ENCODE measurements around the gene LYPD8.

The LYPD8 gene

DNA sequence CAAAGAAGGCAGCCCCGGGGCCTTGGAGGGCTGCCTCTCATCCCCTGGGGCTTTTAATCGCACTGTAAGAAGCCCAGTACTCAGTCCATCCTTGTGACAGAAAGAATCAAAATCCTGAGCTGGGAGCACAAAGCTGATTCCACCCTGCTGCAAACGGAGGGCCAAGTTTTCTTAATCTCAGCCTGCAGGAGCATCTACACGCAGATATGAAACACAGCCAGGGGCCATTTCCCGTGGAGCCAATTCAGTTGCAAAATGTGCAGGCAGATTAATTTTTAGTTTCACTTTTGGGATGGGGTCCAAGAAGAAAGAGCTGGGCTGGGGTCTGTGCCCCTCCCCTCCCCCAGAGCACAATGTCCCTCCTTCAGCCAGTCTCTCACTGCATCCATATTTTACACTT, 4.4 kb downstream of the LYPD8 start:
- CTCF ChIA-PET, result no interaction called here
- no peaks in the 10 kb centered on the region for H3K9me3 ChIP-seq (ENCODE audit: control insufficient read depth, insufficient read depth, low read depth, low read length)

DNA sequence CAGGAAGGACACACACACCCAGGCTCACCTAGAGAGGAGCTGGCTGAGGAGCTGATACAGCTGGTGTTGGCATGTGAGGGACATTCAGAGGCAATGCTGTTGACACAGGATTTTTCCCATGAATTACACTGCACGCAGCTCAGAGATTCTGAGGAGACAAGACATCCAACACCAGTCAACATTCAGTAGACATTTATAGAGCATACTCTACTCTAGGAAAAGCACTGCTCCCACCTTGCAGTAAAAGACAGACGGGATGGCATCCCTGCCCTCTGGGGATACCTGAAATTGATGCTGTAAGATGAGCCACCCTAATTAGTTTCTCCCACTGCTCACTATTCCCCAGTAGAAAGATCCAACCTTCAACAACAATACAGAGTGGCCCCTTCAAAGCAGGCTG, 5.1 kb downstream of the LYPD8 start:
- H3K36me3 ChIP-seq (ENCODE audit: control insufficient read depth in 2 of 2, insufficient read depth in 1 of 2, low read length in 2 of 2), result no peaks in the 10 kb centered on the region
- H3K4me1 ChIP-seq (ENCODE audit: control insufficient read depth, insufficient read depth, low read length), result no peaks in the 10 kb centered on the region
- no peak overlapping the region for H3K4me3 ChIP-seq (ENCODE audit: low read depth, low read length)
- POLR2A ChIA-PET, result no interaction called here
- CTCF ChIA-PET, result no interaction called here
- TF ChIP-seq ZNF510 (tag by site-specific recombination; IDR thresholded peaks at IDR 0.05; ENCODE audit: insufficient replicate concordance) (no peak), SP7 (tag by site-specific recombination; IDR thresholded peaks at IDR 0.05) (no peak), ZNF791 (tag by site-specific recombination; IDR thresholded peaks at IDR 0.05) (no peak), ZFP3 (tag by site-specific recombination; IDR thresholded peaks at IDR 0.05; ENCODE audit: low read depth) (no peak), ZNF274 (IDR thresholded peaks at IDR 0.05; ENCODE audit: low read length) (no peak), ZNF274 (tag by site-specific recombination; IDR thresholded peaks at IDR 0.05; ENCODE audit: borderline replicate concordance) (no peak), ZNF600 (tag by site-specific recombination; IDR thresholded peaks at IDR 0.05) (no peak), ZNF624 (tag by site-specific recombination; IDR thresholded peaks at IDR 0.05) (no peak), MZF1 (tag by site-specific recombination; IDR thresholded peaks at IDR 0.05; ENCODE audit: borderline replicate concordance) (no peak), ZNF175 (tag by site-specific recombination; IDR thresholded peaks at IDR 0.05) (no peak)
- TF ChIP-seq, protein P1, sequence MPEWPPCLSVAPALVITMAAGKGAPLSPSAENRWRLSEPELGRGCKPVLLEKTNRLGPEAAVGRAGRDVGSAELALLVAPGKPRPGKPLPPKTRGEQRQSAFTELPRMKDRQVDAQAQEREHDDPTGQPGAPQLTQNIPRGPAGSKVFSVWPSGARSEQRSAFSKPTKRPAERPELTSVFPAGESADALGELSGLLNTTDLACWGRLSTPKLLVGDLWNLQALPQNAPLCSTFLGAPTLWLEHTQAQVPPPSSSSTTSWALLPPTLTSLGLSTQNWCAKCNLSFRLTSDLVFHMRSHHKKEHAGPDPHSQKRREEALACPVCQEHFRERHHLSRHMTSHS (tag by site-specific recombination; IDR thresholded peaks at IDR 0.05), result no peak
- TF ChIP-seq, protein P2, sequence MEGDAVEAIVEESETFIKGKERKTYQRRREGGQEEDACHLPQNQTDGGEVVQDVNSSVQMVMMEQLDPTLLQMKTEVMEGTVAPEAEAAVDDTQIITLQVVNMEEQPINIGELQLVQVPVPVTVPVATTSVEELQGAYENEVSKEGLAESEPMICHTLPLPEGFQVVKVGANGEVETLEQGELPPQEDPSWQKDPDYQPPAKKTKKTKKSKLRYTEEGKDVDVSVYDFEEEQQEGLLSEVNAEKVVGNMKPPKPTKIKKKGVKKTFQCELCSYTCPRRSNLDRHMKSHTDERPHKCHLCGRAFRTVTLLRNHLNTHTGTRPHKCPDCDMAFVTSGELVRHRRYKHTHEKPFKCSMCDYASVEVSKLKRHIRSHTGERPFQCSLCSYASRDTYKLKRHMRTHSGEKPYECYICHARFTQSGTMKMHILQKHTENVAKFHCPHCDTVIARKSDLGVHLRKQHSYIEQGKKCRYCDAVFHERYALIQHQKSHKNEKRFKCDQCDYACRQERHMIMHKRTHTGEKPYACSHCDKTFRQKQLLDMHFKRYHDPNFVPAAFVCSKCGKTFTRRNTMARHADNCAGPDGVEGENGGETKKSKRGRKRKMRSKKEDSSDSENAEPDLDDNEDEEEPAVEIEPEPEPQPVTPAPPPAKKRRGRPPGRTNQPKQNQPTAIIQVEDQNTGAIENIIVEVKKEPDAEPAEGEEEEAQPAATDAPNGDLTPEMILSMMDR (tag by site-specific recombination; IDR thresholded peaks at IDR 0.05), result no peak
- TF ChIP-seq, protein P3, sequence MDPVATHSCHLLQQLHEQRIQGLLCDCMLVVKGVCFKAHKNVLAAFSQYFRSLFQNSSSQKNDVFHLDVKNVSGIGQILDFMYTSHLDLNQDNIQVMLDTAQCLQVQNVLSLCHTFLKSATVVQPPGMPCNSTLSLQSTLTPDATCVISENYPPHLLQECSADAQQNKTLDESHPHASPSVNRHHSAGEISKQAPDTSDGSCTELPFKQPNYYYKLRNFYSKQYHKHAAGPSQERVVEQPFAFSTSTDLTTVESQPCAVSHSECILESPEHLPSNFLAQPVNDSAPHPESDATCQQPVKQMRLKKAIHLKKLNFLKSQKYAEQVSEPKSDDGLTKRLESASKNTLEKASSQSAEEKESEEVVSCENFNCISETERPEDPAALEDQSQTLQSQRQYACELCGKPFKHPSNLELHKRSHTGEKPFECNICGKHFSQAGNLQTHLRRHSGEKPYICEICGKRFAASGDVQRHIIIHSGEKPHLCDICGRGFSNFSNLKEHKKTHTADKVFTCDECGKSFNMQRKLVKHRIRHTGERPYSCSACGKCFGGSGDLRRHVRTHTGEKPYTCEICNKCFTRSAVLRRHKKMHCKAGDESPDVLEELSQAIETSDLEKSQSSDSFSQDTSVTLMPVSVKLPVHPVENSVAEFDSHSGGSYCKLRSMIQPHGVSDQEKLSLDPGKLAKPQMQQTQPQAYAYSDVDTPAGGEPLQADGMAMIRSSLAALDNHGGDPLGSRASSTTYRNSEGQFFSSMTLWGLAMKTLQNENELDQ (tag by site-specific recombination; IDR thresholded peaks at IDR 0.05; ENCODE audit: low read depth), result no peak
- H3K27ac ChIP-seq (ENCODE audit: extremely low read depth, low read depth, low read length), result no peak overlapping the region
- no peaks in the 10 kb centered on the region for H3K9me3 ChIP-seq (ENCODE audit: control insufficient read depth, insufficient read depth, low read depth, low read length)

More for the DNA sequence above, 4.4 kb downstream of the LYPD8 start:
- Histone ChIP-seq H3K27ac (ENCODE audit: extremely low read depth, low read depth, low read length) (no peak overlapping the region), H3K4me1 (ENCODE audit: control insufficient read depth, insufficient read depth, low read length) (no peaks in the 10 kb centered on the region), H3K4me3 (ENCODE audit: low read depth, low read length) (no peak overlapping the region), H3K36me3 (ENCODE audit: control insufficient read depth in 2 of 2, insufficient read depth in 1 of 2, low read length in 2 of 2) (no peaks in the 10 kb centered on the region)
- TF ChIP-seq ZNF266 (tag by site-specific recombination; IDR thresholded peaks at IDR 0.05; ENCODE audit: low read depth), result no peak
- no peak for TF ChIP-seq ZFP69B (tag by site-specific recombination; IDR thresholded peaks at IDR 0.05)
- no peak for TF ChIP-seq ZNF433 (tag by site-specific recombination; IDR thresholded peaks at IDR 0.05; ENCODE audit: low read depth)
- TF ChIP-seq, protein P4, sequence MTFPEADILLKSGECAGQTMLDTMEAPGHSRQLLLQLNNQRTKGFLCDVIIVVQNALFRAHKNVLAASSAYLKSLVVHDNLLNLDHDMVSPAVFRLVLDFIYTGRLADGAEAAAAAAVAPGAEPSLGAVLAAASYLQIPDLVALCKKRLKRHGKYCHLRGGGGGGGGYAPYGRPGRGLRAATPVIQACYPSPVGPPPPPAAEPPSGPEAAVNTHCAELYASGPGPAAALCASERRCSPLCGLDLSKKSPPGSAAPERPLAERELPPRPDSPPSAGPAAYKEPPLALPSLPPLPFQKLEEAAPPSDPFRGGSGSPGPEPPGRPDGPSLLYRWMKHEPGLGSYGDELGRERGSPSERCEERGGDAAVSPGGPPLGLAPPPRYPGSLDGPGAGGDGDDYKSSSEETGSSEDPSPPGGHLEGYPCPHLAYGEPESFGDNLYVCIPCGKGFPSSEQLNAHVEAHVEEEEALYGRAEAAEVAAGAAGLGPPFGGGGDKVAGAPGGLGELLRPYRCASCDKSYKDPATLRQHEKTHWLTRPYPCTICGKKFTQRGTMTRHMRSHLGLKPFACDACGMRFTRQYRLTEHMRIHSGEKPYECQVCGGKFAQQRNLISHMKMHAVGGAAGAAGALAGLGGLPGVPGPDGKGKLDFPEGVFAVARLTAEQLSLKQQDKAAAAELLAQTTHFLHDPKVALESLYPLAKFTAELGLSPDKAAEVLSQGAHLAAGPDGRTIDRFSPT (tag by site-specific recombination; IDR thresholded peaks at IDR 0.05), result no peak
- no peak for TF ChIP-seq ZNF585B (tag by site-specific recombination; IDR thresholded peaks at IDR 0.05)
- TF ChIP-seq ZNF211 (tag by site-specific recombination; IDR thresholded peaks at IDR 0.05; ENCODE audit: low read depth), result no peak
- TF ChIP-seq, protein P5, sequence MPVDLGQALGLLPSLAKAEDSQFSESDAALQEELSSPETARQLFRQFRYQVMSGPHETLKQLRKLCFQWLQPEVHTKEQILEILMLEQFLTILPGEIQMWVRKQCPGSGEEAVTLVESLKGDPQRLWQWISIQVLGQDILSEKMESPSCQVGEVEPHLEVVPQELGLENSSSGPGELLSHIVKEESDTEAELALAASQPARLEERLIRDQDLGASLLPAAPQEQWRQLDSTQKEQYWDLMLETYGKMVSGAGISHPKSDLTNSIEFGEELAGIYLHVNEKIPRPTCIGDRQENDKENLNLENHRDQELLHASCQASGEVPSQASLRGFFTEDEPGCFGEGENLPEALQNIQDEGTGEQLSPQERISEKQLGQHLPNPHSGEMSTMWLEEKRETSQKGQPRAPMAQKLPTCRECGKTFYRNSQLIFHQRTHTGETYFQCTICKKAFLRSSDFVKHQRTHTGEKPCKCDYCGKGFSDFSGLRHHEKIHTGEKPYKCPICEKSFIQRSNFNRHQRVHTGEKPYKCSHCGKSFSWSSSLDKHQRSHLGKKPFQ (tag by site-specific recombination; IDR thresholded peaks at IDR 0.05), result no peak
- no peak for TF ChIP-seq REPIN1 (tag by site-specific recombination; IDR thresholded peaks at IDR 0.05; ENCODE audit: low read depth)
- no peak for TF ChIP-seq ZNF416 (tag by site-specific recombination; IDR thresholded peaks at IDR 0.05)
- no peak for TF ChIP-seq ZNF701 (tag by site-specific recombination; IDR thresholded peaks at IDR 0.05)
- no peak for TF ChIP-seq BCL11B (tag by site-specific recombination; IDR thresholded peaks at IDR 0.05; ENCODE audit: low read depth)
- TF ChIP-seq ZNF354C (tag by site-specific recombination; IDR thresholded peaks at IDR 0.05; ENCODE audit: borderline replicate concordance, low read depth), result no peak
- no peak for TF ChIP-seq ZNF341 (tag by site-specific recombination; IDR thresholded peaks at IDR 0.05; ENCODE audit: low read depth)
- no peak for TF ChIP-seq ZNF391 (tag by site-specific recombination; IDR thresholded peaks at IDR 0.05; ENCODE audit: borderline replicate concordance, low read depth)
- TF ChIP-seq WT1 (tag by site-specific recombination; IDR thresholded peaks at IDR 0.05), result no peak
- no peak for TF ChIP-seq ZNF48 (tag by site-specific recombination; IDR thresholded peaks at IDR 0.05)
- TF ChIP-seq ZFHX2 (tag by site-specific recombination; conservative IDR thresholded peaks at IDR 0.05), result no peak
- TF ChIP-seq MEIS1 (CRISPR knock-in tag; IDR thresholded peaks at IDR 0.05; ENCODE audit: borderline replicate concordance), result no peak
- TF ChIP-seq BCL11A (tag by site-specific recombination; IDR thresholded peaks at IDR 0.05; ENCODE audit: low read depth), result no peak
- POLR2A ChIA-PET, result no interaction called here
